Astrocyte of the cerebellum (primary cell): ENCODE measurements around the gene MTHFD2L.

Experiments
- DNase-seq: peaks from one replicate; pipeline ENCODE4 v3.0.0-alpha.2; 2011; ENCODE audit warnings: low read depth
- H3K4me3 ChIP-seq: 2 replicates; pipeline ENCODE4 v1.5.1; 2011; ENCODE audit warnings: mild to moderate bottlenecking, low read depth, low read length, moderate library complexity
- CTCF ChIP-seq: IDR thresholded peaks from 2 replicates; pipeline ENCODE4 v1.5.1; 2012; ENCODE audit warnings: low read length, low read depth, moderate library complexity, mild to moderate bottlenecking; ENCODE audit errors: missing control alignments
- in situ Hi-C: cut with HindIII; loops from 2 replicates; pipeline ENCODE4 v1.10.0; 2017; ENCODE audit warnings: low sequenced_read_pairs

Gene MTHFD2L

GRCh38 chr4:74166818-74167217 lies 8.9 kb downstream of the MTHFD2L start:
- no peak for TF ChIP-seq CTCF
- in situ Hi-C loops, result no loop called here

GRCh38 chr4:74167585-74167984 lies 9.7 kb downstream of the MTHFD2L start:
- no peak for TF ChIP-seq CTCF

More at GRCh38 chr4:74166818-74167217, 8.9 kb downstream of the MTHFD2L start:
- H3K4me3 ChIP-seq, result no peak overlapping the region
- no peak for DNase-seq

GRCh38 chr4:74168841-74169240 lies 10.9 kb downstream of the MTHFD2L start:
- TF ChIP-seq CTCF, result no peak
- no peak for DNase-seq
- in situ Hi-C loops, result no loop called here

More at GRCh38 chr4:74167585-74167984, 9.7 kb downstream of the MTHFD2L start:
- in situ Hi-C loops, result no loop called here
- no peak for DNase-seq
- H3K4me3 ChIP-seq, result no peak overlapping the region

GRCh38 chr4:74173321-74173720 lies 15.4 kb downstream of the MTHFD2L start:
- no peak for DNase-seq
- no peak for TF ChIP-seq CTCF
- in situ Hi-C loops, result no loop called here
- no peak overlapping the region for H3K4me3 ChIP-seq

More at GRCh38 chr4:74168841-74169240, 10.9 kb downstream of the MTHFD2L start:
- no peak overlapping the region for H3K4me3 ChIP-seq

GRCh38 chr4:74174421-74174820 lies 16.5 kb downstream of the MTHFD2L start:
- no peak for TF ChIP-seq CTCF
- no peak for DNase-seq
- in situ Hi-C loops, result no loop called here
- H3K4me3 ChIP-seq, result no peak overlapping the region

- H3K4me3 ChIP-seq, result no peak overlapping the region
- in situ Hi-C loops, result no loop called here
- no peak for TF ChIP-seq CTCF
- DNase-seq, result no peak
These were observed 17.0 kb downstream of the MTHFD2L start for GRCh38 chr4:74174941-74175340.

- no peak overlapping the region for H3K4me3 ChIP-seq
- in situ Hi-C loops, result no loop called here
- no peak for DNase-seq
- no peak for TF ChIP-seq CTCF
These were observed 17.5 kb downstream of the MTHFD2L start for GRCh38 chr4:74175379-74175778.
